SJCRH30 (cell line): ENCODE measurements around the gene SLC44A5. TPM values are rescaled to one million over a fixed set of nuclear protein-coding genes. Genes with fewer than 3 reads are reported as not detected.
A peak's percentile ranks its signal among the peaks of the same experiment; 100 is the strongest.
"Not testable (repeated sequence)": the region's sequence is repeated elsewhere in the genome, so short reads cannot be mapped to it uniquely, and the experiment has no call there.

Experiments used
- DNase-seq, 2 experiments: peaks; one replicate each; pipeline ENCODE4 v3.0.0-alpha.2; 2015 to 2020
- H3K27ac ChIP-seq: fragments of 250-450 bp; sonication (Bioruptor Pico); 2 replicates; pipeline ENCODE4 v1.5.1; 2020; ENCODE audit warnings: mild to moderate bottlenecking, moderate library complexity
- H3K27me3 ChIP-seq: fragments of 250-450 bp; sonication (Bioruptor Pico); 2 replicates; pipeline ENCODE4 v1.5.1; 2020; ENCODE audit warnings: mild to moderate bottlenecking, moderate library complexity
- H3K36me3 ChIP-seq: fragments of 250-450 bp; sonication (Bioruptor Pico); 2 replicates; pipeline ENCODE4 v1.5.1; 2020; ENCODE audit warnings: mild to moderate bottlenecking, moderate library complexity
- H3K4me1 ChIP-seq: fragments of 250-450 bp; sonication (Bioruptor Pico); 2 replicates; pipeline ENCODE4 v1.5.1; 2020; ENCODE audit warnings: mild to moderate bottlenecking, moderate library complexity
- H3K4me3 ChIP-seq: fragments of 250-450 bp; sonication (Bioruptor Pico); 2 replicates; pipeline ENCODE4 v1.5.1; 2020; ENCODE audit warnings: mild to moderate bottlenecking, moderate library complexity
- H3K9me3 ChIP-seq: fragments of 250-450 bp; sonication (Bioruptor Pico); replicated peaks from 2 replicates; pipeline ENCODE4 v1.5.1; 2020; ENCODE audit warnings: mild to moderate bottlenecking, moderate library complexity
- total RNA-seq: library from RNA; depleted of rRNA; stranded (reverse); fragments of >200 nt; shearing (Covaris generic); gene quantifications from 2 replicates; pipeline ENCODE4 v1.2.3, GENCODE V29; 2014

SLC44A5 gene
- total RNA-seq, 1 experiment from 2014 or later: 0.47 TPM

DNA sequence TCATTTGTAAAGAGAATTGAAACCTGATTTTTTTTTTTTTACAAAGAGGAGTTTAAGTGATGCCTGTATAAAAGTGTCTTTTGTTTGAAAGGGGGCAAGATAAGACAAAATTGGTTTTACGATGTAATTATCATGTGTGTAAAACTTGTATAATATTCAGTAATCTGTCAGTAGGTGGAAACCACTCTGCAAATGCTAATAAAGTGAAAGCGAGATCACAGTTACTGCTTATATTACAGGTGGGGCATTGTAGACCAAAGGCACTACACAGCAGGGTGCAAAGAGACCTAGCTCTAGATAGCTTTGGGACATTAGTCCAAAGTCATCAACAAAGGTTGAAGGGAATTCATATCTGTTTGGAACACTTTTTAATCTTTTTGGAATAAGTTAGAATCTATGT, 302.5 kb downstream of the SLC44A5 start:
- H3K36me3 ChIP-seq: no peaks in the 10 kb centered on the region
- DNase-seq: no peak
- no peaks in the 10 kb centered on the region for H3K9me3 ChIP-seq
- H3K27ac ChIP-seq: no peak overlapping the region
- no peaks in the 10 kb centered on the region for H3K4me1 ChIP-seq
- no peaks in the 10 kb centered on the region for H3K27me3 ChIP-seq
- H3K4me3 ChIP-seq: no peak overlapping the region

DNA sequence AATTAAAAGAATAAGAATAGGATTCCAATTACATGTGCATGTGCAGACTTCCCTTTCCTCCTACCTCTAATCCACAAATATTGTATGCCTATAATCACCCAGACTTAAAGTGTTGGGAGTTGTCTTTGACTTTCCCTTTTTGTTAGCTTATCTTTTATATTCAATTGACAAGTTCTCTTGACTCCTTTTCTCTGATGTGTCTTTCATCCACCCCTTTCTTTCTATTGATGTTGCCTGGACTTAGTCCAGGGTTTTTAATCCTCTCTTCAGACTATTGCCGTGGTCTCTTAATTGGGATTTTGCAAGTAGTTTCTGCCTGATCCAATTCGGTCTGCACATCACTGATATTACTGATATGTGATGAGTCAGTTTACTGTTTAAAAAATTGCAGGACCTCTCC, 305.9 kb downstream of the SLC44A5 start:
- DNase-seq: no peak
- H3K9me3 ChIP-seq: no peaks in the 10 kb centered on the region
- H3K4me1 ChIP-seq: no peaks in the 10 kb centered on the region
- H3K27me3 ChIP-seq: no peaks in the 10 kb centered on the region; the same call in 1 of the 2 replicates
- no peak overlapping the region for H3K27ac ChIP-seq
- no peak overlapping the region for H3K4me3 ChIP-seq
- H3K36me3 ChIP-seq: no peaks in the 10 kb centered on the region

DNA sequence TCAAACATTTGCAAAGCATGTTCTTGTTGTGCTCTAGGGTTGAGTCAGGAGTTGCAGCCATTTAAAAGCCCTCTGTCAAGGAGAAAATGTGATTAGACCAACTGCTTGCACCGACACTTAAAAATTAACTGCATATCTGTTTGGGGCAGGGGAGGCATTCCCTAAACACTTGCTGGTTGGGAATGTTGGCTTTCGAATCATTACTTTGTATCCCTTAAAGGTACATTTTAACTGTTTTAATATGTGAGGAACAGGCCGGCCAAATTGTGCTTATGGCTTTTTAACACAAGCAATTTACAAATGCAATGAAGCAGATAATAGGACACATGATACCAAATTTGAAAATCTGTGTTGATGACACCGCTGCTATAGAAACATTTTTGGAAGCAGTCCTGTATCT, 317.6 kb downstream of the SLC44A5 start:
- Histone ChIP-seq H3K4me1 (no peaks in the 10 kb centered on the region), H3K27ac (no peak overlapping the region), H3K9me3 (no peaks in the 10 kb centered on the region), H3K36me3 (no peaks in the 10 kb centered on the region), H3K27me3 (no peaks in the 10 kb centered on the region), H3K4me3 (no peak overlapping the region)
- DNase-seq: no peak

DNA sequence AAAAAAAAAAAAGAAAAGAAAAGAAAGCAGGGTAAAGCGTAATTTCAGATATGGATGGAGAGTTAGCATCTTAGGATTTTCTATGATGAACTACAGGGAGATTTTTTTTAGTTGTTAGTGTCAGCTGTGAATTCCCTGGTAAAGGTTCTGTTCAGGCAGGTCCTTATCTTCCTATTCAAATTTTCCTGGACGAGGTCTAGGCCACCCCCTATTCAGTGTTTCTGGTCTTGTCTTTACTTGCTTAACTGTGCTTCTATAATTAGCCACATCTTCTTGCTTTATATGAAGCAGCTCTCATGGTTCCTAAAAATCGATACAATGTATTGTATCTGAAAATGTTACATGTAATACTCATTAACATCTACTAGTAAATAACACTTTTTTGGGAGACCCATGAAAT, 318.9 kb downstream of the SLC44A5 start:
- no peaks in the 10 kb centered on the region for H3K9me3 ChIP-seq
- H3K4me1 ChIP-seq: no peaks in the 10 kb centered on the region
- H3K27me3 ChIP-seq: no peaks in the 10 kb centered on the region
- H3K4me3 ChIP-seq: no peak overlapping the region
- DNase-seq: no peak
- no peaks in the 10 kb centered on the region for H3K36me3 ChIP-seq
- no peak overlapping the region for H3K27ac ChIP-seq

DNA sequence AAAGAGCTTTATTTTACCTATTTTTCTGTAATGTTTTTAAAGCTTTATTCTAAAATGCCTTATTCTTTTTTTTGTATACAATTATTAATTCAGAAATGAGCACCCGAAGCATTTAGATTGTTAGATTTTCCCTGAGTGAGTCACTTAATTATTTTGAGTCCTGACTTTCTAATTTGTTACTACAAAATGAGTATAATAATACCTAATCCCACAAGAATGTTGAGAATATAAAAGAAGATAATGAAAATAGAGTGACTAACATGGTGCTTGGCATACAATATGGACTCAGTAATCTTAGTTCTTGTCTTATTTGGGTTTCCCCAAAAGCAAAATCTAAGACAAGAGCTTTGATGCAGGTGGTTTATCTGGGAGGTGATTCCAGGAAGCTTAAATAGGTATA, 334.5 kb downstream of the SLC44A5 start:
- Histone ChIP-seq H3K36me3 (no peaks in the 10 kb centered on the region), H3K4me3 (no peak overlapping the region), H3K4me1 (no peaks in the 10 kb centered on the region), H3K27ac (no peak overlapping the region), H3K9me3 (no peaks in the 10 kb centered on the region), H3K27me3 (no peaks in the 10 kb centered on the region)
- no peak for DNase-seq

DNA sequence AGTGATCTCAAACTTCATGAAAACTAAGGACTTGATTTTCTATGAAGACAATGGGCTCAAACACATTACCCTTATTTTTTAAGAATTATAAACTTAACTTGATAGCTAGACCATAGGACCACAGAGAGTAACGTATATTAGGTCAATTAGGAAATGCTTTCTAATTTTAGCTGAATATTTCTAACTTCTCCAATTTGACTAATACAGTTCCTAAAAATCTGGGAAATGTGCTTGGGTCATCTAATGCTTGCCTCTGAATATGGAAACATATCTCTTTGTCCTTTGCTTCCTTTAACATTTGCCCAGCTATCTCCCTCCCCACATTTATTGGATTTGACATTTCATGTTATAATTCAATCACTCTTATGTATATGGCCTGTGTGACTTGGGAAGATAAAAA, 335.3 kb downstream of the SLC44A5 start:
- Histone ChIP-seq H3K4me3 (no peak overlapping the region), H3K27me3 (no peaks in the 10 kb centered on the region), H3K27ac (no peak overlapping the region), H3K36me3 (no peaks in the 10 kb centered on the region), H3K4me1 (no peaks in the 10 kb centered on the region), H3K9me3 (no peaks in the 10 kb centered on the region)
- DNase-seq: no peak

DNA sequence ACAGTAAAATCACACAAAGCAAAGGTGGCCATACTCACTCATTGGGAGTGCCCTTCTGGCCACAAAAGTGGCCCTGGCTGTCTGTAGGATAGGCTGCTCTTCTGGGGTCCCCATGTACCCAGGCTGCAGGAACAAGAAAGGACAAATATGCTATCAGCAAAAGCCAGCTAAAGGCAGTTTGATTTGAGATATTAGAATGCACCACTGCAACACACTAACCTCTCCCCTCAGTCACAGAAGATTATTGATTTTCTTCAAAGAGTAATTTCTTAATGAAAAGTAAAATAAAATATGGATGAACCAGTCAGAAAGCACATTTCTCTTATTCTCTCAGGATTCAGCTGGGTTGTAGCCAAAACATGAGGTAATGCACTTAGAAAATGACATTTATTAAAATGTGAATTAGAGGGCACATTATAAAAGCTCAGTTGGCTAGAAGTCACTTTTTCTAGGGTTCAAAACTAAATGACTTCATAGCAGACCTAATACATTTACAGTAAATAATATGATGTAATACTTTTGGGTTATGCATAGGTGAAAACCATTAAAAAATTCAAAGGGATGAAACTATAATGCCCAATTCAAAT, 335.9 kb downstream of the SLC44A5 start:
- Histone ChIP-seq H3K4me1 (no peaks in the 10 kb centered on the region), H3K36me3 (no peaks in the 10 kb centered on the region), H3K9me3 (no peaks in the 10 kb centered on the region), H3K27ac (no peak overlapping the region), H3K4me3 (no peak overlapping the region), H3K27me3 (no peaks in the 10 kb centered on the region)
- no peak for DNase-seq

DNA sequence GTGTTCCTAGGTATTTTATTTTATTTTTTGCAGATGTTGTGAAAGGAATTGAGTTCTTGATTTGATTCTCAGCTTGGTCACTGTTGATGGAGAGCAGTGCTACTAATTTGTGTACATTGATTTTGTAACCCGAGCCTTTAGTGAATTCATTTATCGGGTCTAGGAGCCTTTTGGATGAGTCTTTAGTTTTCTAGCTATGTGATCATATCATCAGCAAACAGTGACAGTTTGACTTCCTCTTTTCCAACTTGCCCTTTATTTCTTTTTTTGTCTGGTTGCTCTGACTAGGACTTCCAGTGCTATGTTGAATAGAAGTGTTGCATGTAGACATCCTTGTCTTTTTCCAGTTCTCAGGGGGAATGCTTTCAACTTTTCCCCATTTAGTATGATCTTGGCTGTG, 337.8 kb downstream of the SLC44A5 start:
- H3K27me3 ChIP-seq: no peaks in the 10 kb centered on the region
- H3K9me3 ChIP-seq: no peaks in the 10 kb centered on the region
- H3K4me3 ChIP-seq: no peak overlapping the region
- no peak for DNase-seq
- H3K4me1 ChIP-seq: no peaks in the 10 kb centered on the region
- H3K36me3 ChIP-seq: no peaks in the 10 kb centered on the region
- H3K27ac ChIP-seq: no peak overlapping the region

DNA sequence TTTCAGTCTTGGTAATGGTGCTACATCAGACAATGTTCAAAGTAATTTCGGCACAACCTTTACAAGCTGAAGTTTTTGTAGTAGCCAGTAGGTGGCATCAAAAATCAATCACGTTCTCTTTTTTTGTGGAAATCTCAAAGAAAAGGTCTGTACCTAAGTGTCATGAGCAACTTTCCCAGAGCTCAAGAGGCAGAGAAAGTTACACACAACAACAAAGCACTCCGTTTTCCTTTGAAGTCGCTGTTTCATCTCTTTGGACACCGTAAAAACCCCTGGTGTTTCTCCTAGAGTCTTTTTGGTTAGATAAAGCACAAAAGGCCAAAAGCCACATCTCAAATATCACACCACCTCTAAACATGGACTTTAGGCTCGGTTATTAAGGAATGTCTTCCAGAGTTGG, 345.1 kb downstream of the SLC44A5 start:
- no peaks in the 10 kb centered on the region for H3K4me1 ChIP-seq
- no peaks in the 10 kb centered on the region for H3K36me3 ChIP-seq
- no peaks in the 10 kb centered on the region; the same call in 1 of the 2 replicates for H3K9me3 ChIP-seq
- H3K27me3 ChIP-seq: no peaks in the 10 kb centered on the region
- peak in 1 of 2 experiments; percentile 58 for DNase-seq
- no peak overlapping the region for H3K27ac ChIP-seq
- H3K4me3 ChIP-seq: no peak overlapping the region

DNA sequence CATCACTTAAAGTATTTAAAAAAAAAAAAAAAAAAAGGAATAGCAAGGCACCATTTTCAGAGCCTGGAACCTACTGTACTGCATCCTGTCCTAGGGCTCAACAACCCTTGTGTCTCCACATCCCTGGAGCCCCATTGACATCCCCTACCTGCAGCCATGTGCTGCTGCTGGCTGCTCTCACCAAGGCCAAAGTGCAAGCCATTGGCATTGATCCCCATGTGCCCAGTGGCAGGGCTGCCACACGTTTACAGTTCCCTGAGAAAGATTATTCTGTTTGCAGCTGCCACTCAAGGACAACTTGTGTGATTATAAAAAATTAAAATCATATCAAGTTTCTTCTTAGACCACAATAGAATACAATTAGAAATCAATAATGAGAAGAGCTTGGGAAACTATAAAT, 346.8 kb downstream of the SLC44A5 start:
- H3K9me3 ChIP-seq: no peaks in the 10 kb centered on the region; the same call in 1 of the 2 replicates
- no peaks in the 10 kb centered on the region for H3K4me1 ChIP-seq
- no peaks in the 10 kb centered on the region for H3K27me3 ChIP-seq
- no peak overlapping the region for H3K27ac ChIP-seq
- DNase-seq: no peak
- H3K4me3 ChIP-seq: no peak overlapping the region
- no peaks in the 10 kb centered on the region for H3K36me3 ChIP-seq

DNA sequence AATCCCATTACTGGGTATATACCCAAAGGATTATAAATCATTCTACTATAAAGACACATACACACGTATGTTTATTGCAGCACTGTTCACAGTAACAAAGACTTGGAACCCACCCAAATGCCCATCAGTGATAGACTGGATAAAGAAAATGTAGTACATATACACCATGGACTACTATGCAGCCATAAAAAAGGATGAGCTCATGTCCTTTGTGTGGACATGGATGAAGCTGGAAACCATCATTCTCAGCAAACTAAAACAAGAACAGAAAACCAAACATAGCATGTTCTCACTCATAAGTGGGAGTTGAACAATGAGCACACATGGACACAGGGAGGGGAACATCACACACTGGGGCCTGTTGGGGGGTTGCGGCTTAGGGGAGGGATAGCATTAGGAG, 347.3 kb downstream of the SLC44A5 start:
- H3K27me3 ChIP-seq, H3K36me3 ChIP-seq, DNase-seq, H3K4me1 ChIP-seq, H3K4me3 ChIP-seq, H3K27ac ChIP-seq, H3K9me3 ChIP-seq: not testable (repeated sequence)

DNA sequence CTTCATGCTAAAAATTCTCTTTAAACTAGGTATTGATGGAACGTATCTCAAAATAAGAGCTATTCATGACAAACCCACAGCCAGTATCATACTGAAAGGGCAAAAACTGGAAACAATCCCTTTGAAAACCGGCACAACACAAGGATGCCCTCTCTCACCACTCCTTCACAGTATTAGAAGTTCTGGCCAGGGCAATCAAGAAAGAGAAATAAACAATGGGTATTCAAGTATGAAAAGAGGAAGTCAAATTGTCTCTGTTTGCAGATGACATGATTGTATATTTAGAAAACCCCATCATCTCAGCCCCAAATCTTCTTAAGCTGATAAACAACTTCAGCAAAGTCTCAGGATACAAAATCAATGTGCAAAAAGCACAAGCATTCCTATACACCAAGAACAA, 349.0 kb downstream of the SLC44A5 start:
- H3K4me3 ChIP-seq, H3K9me3 ChIP-seq, H3K27me3 ChIP-seq, H3K36me3 ChIP-seq, H3K4me1 ChIP-seq, H3K27ac ChIP-seq, DNase-seq: not testable (repeated sequence)

DNA sequence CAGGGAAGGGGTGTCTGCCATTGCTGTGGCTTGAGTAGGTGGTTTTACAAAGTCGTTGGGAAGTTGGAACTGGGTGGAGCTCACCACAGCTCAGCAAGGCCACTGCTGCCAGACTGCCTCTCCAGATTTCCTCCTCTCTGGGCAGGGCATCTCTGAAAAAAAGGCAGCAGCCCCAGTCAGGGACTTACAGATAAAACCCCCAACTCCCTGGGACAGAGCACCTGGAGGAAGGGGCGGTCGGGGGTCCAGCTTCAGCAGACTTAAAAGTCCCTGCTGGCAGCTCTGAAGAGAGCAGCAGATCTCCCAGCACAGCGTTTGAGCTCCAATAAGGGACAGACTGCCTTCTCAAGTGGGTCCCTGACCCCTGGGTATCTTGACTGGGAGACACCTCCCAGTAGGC, 352.6 kb downstream of the SLC44A5 start:
- no peaks in the 10 kb centered on the region for H3K27me3 ChIP-seq
- no peak for DNase-seq
- no peak overlapping the region for H3K4me3 ChIP-seq
- H3K4me1 ChIP-seq: no peaks in the 10 kb centered on the region
- no peak overlapping the region for H3K27ac ChIP-seq
- H3K36me3 ChIP-seq: no peaks in the 10 kb centered on the region
- H3K9me3 ChIP-seq: no peaks in the 10 kb centered on the region; the same call in 1 of the 2 replicates

DNA sequence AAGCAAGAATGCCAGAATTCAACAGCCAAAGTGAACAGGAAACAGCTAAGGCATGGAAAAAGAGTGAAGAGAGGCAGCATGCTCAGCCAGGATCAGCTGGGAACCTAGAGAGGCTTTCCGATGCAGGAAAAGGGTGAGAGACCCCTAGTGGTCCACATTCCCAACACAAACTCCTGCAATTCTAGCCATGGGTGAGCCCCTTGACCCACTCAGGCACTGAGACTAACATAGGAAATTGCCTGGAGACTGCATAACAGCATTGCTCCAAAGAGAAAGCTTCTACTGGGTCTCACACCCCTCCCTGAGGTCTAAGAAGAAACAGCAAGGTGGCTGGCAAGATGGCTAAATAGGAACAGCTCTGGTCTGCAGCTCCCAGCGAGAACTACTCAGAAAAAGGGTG, 353.5 kb downstream of the SLC44A5 start:
- H3K4me3 ChIP-seq: no peak overlapping the region
- no peaks in the 10 kb centered on the region for H3K36me3 ChIP-seq
- no peaks in the 10 kb centered on the region for H3K27me3 ChIP-seq
- H3K9me3 ChIP-seq: no peaks in the 10 kb centered on the region
- peak in 1 of 2 experiments; percentile 3 for DNase-seq
- H3K27ac ChIP-seq: no peak overlapping the region
- no peaks in the 10 kb centered on the region for H3K4me1 ChIP-seq

DNA sequence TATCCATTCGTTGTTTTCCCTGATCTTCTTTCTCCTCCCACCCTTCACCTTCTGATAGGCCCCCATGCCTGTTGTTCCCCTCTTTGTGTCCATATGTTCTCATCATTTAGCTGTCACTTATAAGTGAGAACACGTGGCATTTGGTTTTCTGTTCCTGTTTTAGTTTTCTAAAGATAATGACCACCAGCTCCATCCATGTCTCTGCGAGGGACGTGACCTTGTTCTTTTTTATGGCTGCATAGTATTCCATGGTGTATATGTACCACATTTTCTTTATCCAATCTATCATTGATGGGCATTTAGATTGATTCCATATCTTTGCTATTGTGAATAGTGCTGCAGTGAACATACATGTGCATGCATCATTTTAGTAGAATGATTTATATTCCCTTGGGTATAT, 360.8 kb downstream of the SLC44A5 start:
- not testable (repeated sequence) for DNase-seq, H3K4me1 ChIP-seq, H3K27ac ChIP-seq, H3K27me3 ChIP-seq, H3K4me3 ChIP-seq, H3K9me3 ChIP-seq, H3K36me3 ChIP-seq

DNA sequence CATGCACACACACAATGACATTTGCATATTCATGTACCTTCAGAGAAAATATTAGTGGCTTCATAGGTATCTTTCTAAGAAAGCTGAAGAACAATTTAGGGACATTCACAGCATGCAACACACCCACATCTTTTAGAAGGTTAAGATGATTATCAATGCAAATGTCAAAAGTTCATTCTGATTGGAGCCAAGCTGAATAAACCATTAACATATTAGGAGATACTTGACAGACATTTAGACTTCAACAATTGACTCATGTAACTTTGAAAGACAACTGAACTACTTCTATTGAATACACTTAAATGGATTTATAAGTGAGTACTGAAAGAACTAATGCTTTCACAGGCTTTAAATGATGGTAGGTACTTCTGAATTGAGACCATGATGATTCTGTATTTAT, 365.7 kb downstream of the SLC44A5 start:
- H3K4me3 ChIP-seq: no peak overlapping the region
- H3K9me3 ChIP-seq: no peaks in the 10 kb centered on the region
- no peaks in the 10 kb centered on the region for H3K4me1 ChIP-seq
- H3K36me3 ChIP-seq: no peaks in the 10 kb centered on the region
- DNase-seq: no peak
- H3K27me3 ChIP-seq: peaks cover 4% of the 10 kb centered on the region; the same call in 1 of the 2 replicates
- no peak overlapping the region for H3K27ac ChIP-seq
